AG10803 (cell line): ENCODE results near the gene DGLUCY.

Experiments
- DNase-seq: peaks from one replicate; pipeline ENCODE4 v3.0.0; 2010; ENCODE audit warnings: low read depth
- H3K4me3 ChIP-seq: 2 replicates; pipeline ENCODE4 v1.5.1; 2011; ENCODE audit warnings: mild to moderate bottlenecking, low read length, control low read depth
- TF ChIP-seq, protein P1 (sequence below): conservative IDR thresholded peaks from 2 replicates; pipeline ENCODE4 v1.5.1; 2011; ENCODE audit warnings: mild to moderate bottlenecking, low read length, control low read depth, inconsistent platforms

DGLUCY gene

DNA sequence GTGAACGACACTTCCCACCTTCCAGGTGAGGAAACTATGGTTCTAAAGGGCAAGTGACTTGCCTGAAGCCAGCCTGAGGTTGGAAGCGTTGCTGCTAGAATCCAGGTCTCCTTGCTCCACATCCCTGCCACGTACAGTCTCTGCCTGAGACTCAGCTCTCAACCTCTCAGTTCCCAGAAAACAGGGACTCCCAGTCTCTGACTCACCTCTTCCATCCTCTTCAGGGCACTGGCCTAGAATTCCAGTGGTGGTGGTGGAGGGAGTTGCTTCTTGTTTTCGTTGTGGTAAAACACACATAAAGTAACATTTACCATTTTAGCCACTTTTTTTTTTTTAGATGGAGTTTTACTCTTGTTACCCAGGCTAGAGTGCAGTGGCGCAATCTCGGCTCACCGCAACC lies 123.3 kb downstream of the DGLUCY start:
- peak; percentile 84 for DNase-seq
- TF ChIP-seq, protein P1, sequence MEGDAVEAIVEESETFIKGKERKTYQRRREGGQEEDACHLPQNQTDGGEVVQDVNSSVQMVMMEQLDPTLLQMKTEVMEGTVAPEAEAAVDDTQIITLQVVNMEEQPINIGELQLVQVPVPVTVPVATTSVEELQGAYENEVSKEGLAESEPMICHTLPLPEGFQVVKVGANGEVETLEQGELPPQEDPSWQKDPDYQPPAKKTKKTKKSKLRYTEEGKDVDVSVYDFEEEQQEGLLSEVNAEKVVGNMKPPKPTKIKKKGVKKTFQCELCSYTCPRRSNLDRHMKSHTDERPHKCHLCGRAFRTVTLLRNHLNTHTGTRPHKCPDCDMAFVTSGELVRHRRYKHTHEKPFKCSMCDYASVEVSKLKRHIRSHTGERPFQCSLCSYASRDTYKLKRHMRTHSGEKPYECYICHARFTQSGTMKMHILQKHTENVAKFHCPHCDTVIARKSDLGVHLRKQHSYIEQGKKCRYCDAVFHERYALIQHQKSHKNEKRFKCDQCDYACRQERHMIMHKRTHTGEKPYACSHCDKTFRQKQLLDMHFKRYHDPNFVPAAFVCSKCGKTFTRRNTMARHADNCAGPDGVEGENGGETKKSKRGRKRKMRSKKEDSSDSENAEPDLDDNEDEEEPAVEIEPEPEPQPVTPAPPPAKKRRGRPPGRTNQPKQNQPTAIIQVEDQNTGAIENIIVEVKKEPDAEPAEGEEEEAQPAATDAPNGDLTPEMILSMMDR: no peak
- no peak overlapping the region for H3K4me3 ChIP-seq

DNA sequence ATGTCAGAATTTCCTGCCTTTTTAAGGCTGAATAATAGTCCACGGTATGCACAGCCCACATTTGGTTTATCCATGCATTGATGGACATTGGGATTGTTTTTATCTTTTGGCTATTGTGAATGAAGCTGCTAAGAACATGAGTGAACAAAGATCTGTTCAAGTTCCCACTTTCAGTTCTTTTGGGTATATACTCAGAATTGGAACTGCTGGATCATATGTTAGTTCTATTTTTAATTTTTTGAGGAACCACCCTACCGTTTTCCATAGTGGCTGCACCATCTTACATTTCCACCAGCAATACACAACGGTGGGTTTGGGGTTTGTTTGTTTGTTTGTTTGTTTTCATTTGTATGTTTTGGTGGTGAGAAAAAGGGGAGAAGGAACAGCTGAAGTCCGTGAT lies 124.2 kb downstream of the DGLUCY start:
- DNase-seq: no peak
- H3K4me3 ChIP-seq: no peak overlapping the region
- TF ChIP-seq, protein P1: no peak

DNA sequence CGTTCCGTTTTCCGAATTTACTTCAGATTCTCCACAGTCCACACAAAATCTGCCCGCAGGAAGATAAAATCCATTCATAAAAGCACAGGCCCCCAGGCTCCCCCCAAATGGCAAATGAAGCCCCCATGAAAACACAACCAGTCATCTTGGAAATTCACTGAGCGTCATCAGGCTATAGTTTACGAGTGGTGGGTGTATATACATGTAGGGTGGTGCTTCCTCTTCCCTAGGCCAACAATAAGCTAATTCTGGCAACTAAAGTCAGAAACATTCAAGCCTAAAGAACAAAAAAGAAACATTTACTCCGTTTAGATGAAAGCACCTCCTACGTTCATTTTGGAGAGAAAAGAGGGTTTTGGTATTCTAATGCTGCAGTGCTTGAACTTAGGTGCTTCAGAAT lies 124.8 kb downstream of the DGLUCY start:
- no peak for DNase-seq
- H3K4me3 ChIP-seq: no peak overlapping the region
- TF ChIP-seq, protein P1: no peak

DNA sequence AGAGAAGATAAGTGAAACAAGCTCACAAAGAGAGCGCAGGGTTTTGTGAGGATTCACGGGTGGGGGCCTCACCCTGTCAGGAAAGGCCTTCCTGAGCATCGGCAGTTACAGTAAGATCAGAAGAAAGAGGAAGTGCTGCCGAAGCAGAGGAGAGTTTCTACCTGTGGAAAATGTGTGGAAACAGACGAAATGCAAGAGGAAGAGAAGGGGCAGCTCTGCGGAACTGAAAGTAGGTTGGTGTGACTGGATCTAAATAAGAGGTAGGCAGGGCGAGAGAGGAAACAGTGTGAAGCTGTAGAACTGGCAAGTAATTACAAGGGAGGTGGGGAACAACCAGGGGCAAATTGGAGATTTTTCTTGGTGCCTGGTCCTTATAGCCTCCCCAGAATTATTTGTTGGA lies 128.0 kb downstream of the DGLUCY start:
- no peak overlapping the region for H3K4me3 ChIP-seq
- TF ChIP-seq, protein P1: no peak
- DNase-seq: no peak

DNA sequence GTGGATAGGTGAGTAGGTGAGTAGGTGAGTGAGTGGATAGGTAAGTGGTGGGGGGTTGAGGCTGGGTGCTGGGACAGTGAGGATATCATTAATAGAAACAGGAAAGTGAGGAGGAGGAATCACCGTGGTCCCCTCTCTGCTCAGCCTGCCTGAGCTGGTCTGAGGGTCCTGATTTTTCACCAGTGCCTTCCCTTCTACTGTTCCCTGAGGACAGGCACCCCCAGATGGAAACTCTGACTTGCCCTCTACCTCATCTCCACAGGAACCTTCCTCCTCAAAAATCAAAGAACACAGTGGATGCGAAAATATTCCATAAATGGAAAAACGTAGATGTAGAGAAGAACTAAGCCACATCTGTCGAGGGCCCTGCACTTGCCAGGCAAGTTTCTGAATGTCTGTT lies 128.8 kb downstream of the DGLUCY start:
- TF ChIP-seq, protein P1: no peak
- no peak for DNase-seq
- H3K4me3 ChIP-seq: no peak overlapping the region; the same call in 1 of the 2 replicates

DNA sequence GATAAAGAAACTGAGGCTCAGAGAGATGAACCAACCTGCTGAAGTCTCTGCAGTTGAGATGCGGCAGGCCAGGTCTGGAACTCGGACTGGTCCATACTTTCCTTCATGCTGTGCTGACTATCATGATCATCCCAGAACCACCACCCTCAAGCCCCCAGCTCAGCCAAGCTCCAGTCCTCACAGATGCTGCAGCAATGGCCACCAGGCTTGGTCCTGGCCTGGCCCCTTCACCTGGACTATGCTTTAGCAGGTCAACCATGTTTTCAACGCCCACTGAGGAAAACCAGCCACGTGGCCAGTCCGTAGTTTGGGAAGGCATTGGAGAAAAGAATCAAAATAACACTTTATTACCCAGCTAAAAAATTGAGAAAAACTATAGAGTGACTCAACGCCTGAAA lies 129.2 kb downstream of the DGLUCY start:
- H3K4me3 ChIP-seq: peak overlapping the region; percentile 46
- TF ChIP-seq, protein P1: no peak
- no peak for DNase-seq

DNA sequence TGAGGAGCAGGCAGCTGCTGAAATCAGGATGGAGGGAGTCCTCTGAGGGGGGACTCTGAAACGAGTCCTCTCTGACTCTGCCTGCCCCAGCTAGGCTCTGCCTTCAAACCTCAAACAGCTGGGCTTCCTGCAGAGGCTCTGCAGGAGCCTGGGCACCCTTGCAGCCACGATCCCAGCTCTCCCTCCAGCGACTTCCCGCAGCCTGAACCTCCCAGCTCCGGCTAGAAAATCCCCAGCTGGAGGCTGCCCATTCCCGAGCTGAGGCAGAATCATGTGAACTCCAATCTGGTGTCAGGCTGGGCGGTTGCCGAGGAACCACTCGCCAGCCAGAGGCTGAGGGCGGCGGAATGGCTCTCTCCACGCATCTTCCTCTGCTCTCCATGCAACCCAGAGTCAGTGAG lies 130.6 kb downstream of the DGLUCY start, which contains the start of gene GPR68:
TSS of gene GPR68 (minus strand) at position 204 of the 401 bp plus-strand sequence. CDS start 9,654 bp downstream, outside the sequence.
- DNase-seq: peak; percentile 84
- TF ChIP-seq, protein P1: no peak; the same call in 1 of the 2 replicates
- H3K4me3 ChIP-seq: peak within 1 kb of the TSS; percentile 46
